K562 (cell line): ENCODE data around the gene ANAPC5. TPM values are rescaled to one million over a fixed set of nuclear protein-coding genes. Genes with fewer than 3 reads are reported as not detected.

Source experiments
- C11orf30 ChIP-seq: fragments of 450-650 bp; IDR thresholded peaks from 2 replicates; pipeline ENCODE4 v1.6.1; 2016; ENCODE audit warnings: low read depth, mild to moderate bottlenecking
- CBX2 ChIP-seq: fragments of 200-600 bp; sonication (generic); IDR thresholded peaks from one replicate; pipeline ENCODE4 v1.6.1; 2012; ENCODE audit warnings: mild to moderate bottlenecking, low read length, inconsistent platforms; ENCODE audit not compliant: insufficient read depth, poor library complexity, severe bottlenecking
- CEBPG ChIP-seq, 3 experiments: fragments of 200-800 bp in 1 of 3; sonication (Bioruptor generic) in 1 of 3; sonication (generic) in 1 of 3; formaldehyde crosslinking in 1 of 3; IDR thresholded peaks in 2 of 3; conservative IDR thresholded peaks in 1 of 3; 2 replicates each; pipeline versions ENCODE4 v1.6.1 to v1.8.0; 2016 to 2022; ENCODE audit warnings: missing compliant biosample characterization in 2 of 3, missing genetic modification characterization in 2 of 3, mild to moderate bottlenecking in 1 of 3, missing genetic modification reagents in 1 of 3
- CGGBP1 ChIP-seq: fragments of 250-450 bp; sonication (Bioruptor Pico); IDR thresholded peaks from 2 replicates; pipeline ENCODE4 v1.9.0; 2021; ENCODE audit warnings: mild to moderate bottlenecking
- HDAC1 ChIP-seq, 2 experiments: fragments of 450-650 bp; IDR thresholded peaks; 2 replicates each; pipeline ENCODE4 v1.6.1; 2016 to 2017; ENCODE audit warnings: inconsistent platforms in 1 of 2, mild to moderate bottlenecking in 1 of 2, moderate library complexity in 1 of 2
- JUNB ChIP-seq: fragments of 450-650 bp; formaldehyde crosslinking; conservative IDR thresholded peaks from 2 replicates; pipeline ENCODE4 v1.4.0; 2020; ENCODE audit warnings: mild to moderate bottlenecking
- JUND ChIP-seq, 2 experiments: IDR thresholded peaks; 2 replicates in 1 of 2; 3 replicates in 1 of 2; pipeline ENCODE4 v1.6.1; 2011; ENCODE audit warnings: borderline replicate concordance in 2 of 2, low read depth in 2 of 2, low read length in 2 of 2, improper control_type of control experiment in 1 of 2, missing biosample characterization in 1 of 2, missing genetic modification characterization in 1 of 2, missing genetic modification reagents in 1 of 2
- MCM5 ChIP-seq: fragments of 450-650 bp; IDR thresholded peaks from 2 replicates; pipeline ENCODE4 v1.6.1; 2016; ENCODE audit warnings: low read depth
- NFYB ChIP-seq: IDR thresholded peaks from 2 replicates; pipeline ENCODE4 v1.6.1; 2011; ENCODE audit warnings: mild to moderate bottlenecking, moderate library complexity; ENCODE audit not compliant: insufficient read length; ENCODE audit errors: extremely low read depth
- PHTF2 ChIP-seq: fragments of 250-450 bp; sonication (Bioruptor Pico); IDR thresholded peaks from 2 replicates; pipeline ENCODE4 v1.5.0; 2021; ENCODE audit warnings: mild to moderate bottlenecking
- RUNX1 ChIP-seq: sonication (generic); IDR thresholded peaks from 2 replicates; pipeline ENCODE4 v1.6.1; 2016; ENCODE audit warnings: antibody characterized with exemption, low read depth
- SFPQ ChIP-seq: fragments of 200-400 bp; formaldehyde crosslinking; IDR thresholded peaks from 2 replicates; pipeline ENCODE4 v1.6.1; 2017; ENCODE audit warnings: mild to moderate bottlenecking, low read depth, low read length, moderate library complexity
- THAP7 ChIP-seq: fragments of 250-450 bp; sonication (Bioruptor Pico); IDR thresholded peaks from 2 replicates; pipeline ENCODE4 v1.5.0; 2021
- TSC22D4 ChIP-seq: fragments of 450-650 bp; IDR thresholded peaks from 2 replicates; pipeline ENCODE4 v1.6.1; 2016; ENCODE audit warnings: missing genetic modification characterization, missing biosample characterization, control low read depth
- ZHX1 ChIP-seq: fragments of 150-350 bp; conservative IDR thresholded peaks from 2 replicates; pipeline ENCODE4 v1.6.1; 2014; ENCODE audit warnings: low read length
- ZNF239 ChIP-seq: fragments of 250-450 bp; sonication (Bioruptor Pico); IDR thresholded peaks from 2 replicates; pipeline ENCODE4 v1.4.0; 2020; ENCODE audit warnings: mild to moderate bottlenecking
- ZNF518B ChIP-seq: fragments of 250-450 bp; sonication (Bioruptor Pico); IDR thresholded peaks from 2 replicates; pipeline ENCODE4 v1.5.0; 2021; ENCODE audit warnings: mild to moderate bottlenecking, moderate library complexity
- ZNF695 ChIP-seq: fragments of 450-650 bp; formaldehyde crosslinking; IDR thresholded peaks from 2 replicates; pipeline ENCODE4 v1.4.0; 2020; ENCODE audit warnings: mild to moderate bottlenecking, moderate library complexity
- polyA plus RNA-seq, 8 experiments: library from polyadenylated mRNA; depleted of rRNA in 4 of 8; stranded (reverse) in 5 of 8; unstranded in 3 of 8; fragments of >200 nt; fragmentation: Nextera tagmentation in 2 of 8; fragmentation: Illumina TruSeq in 1 of 8; extraction: Ambion mirVana in 2 of 8; extraction: Trizol in 1 of 8; gene quantifications; 2 replicates each; pipeline versions ENCODE4 v1.2.1 to v1.2.3, GENCODE V29; 2011 to 2014; ENCODE audit warnings: inconsistent platforms in 1 of 8, missing spikeins in 1 of 8
- total RNA-seq, 7 experiments: library from RNA; depleted of rRNA in 6 of 7; stranded (reverse); fragments of >200 nt in 6 of 7; fragmentation: Illumina TruSeq in 2 of 7; extraction: Trizol in 2 of 7; gene quantifications; 2 replicates each; pipeline versions ENCODE4 v1.2.1 to v1.2.3, GENCODE V29; 2011 to 2021; ENCODE audit warnings: low replicate concordance in 1 of 7

Gene ANAPC5
- total and polyA plus RNA-seq, 9 of the 15 experiments (the other 6 are each of a cell fraction or from before 2014, with no cell fraction given): 136 to 315 (median 197) TPM

- peak; percentile 37; the same call in 1 of the 2 replicates for TF ChIP-seq CEBPG (CRISPR knock-in tag; IDR thresholded peaks at IDR 0.05)
- no peak for TF ChIP-seq CEBPG (tag; conservative IDR thresholded peaks at IDR 0.05 in 1 of 2, IDR thresholded peaks at IDR 0.05 in 1 of 2)
- TF ChIP-seq CBX2: no peak
- TF ChIP-seq HDAC1 (IDR thresholded peaks at IDR 0.05): peak in 1 of 2 experiments; percentile 47; a peak in 1 of 4 replicates
- no peak for TF ChIP-seq THAP7 (CRISPR knock-in tag)
- no peak for TF ChIP-seq ZHX1
- TF ChIP-seq ZNF695: no peak
- TF ChIP-seq NFYB: no peak
- no peak for TF ChIP-seq JUNB (CRISPR knock-in tag)
- TF ChIP-seq ZNF239 (CRISPR knock-in tag): no peak
- no peak for TF ChIP-seq CGGBP1 (CRISPR knock-in tag)
- peak; percentile 36; the same call in 1 of the 2 replicates for TF ChIP-seq JUND (IDR thresholded peaks at IDR 0.05; ENCODE audit: borderline replicate concordance, low read depth, low read length)
- TF ChIP-seq JUND (tag; IDR thresholded peaks at IDR 0.05; ENCODE audit: borderline replicate concordance, low read depth, low read length): no peak
- TF ChIP-seq TSC22D4 (tag): no peak
- TF ChIP-seq MCM5: no peak
- TF ChIP-seq C11orf30: peak; percentile 88
- no peak for TF ChIP-seq RUNX1
- no peak for TF ChIP-seq PHTF2 (CRISPR knock-in tag)
- no peak for TF ChIP-seq ZNF518B (CRISPR knock-in tag)
- TF ChIP-seq SFPQ: no peak
These were observed 36.3 kb upstream of the ANAPC5 start (continued) for GRCh38 chr12:121388421-121388981.
